Activated CD4-positive, CD25-positive, alpha-beta regulatory T cell treated with anti-CD3 and anti-CD28 coated beads, Interleukin-2, amount 50 U/mL, for 72 hours (primary cell): ENCODE data around the gene GALNT8.
"Not testable (repeated sequence)": the region's sequence is repeated elsewhere in the genome, so short reads cannot be mapped to it uniquely, and the experiment has no call there.

Source experiments
- DNase-seq: peaks from one replicate; pipeline ENCODE4 v3.0.0; 2021

Gene GALNT8

GRCh38 chr12:4744709-4745108, 24.5 kb downstream of the GALNT8 start:
- DNase-seq = no peak

GRCh38 chr12:4745249-4745648, 25.0 kb downstream of the GALNT8 start:
- no peak for DNase-seq

GRCh38 chr12:4751654-4752053, 31.5 kb downstream of the GALNT8 start:
- not testable (repeated sequence) for DNase-seq

GRCh38 chr12:4762773-4763172, 42.6 kb downstream of the GALNT8 start:
- DNase-seq = no peak

GRCh38 chr12:4763549-4763948, 43.3 kb downstream of the GALNT8 start:
- no peak for DNase-seq

- no peak for DNase-seq
Measured at GRCh38 chr12:4766445-4766844, 46.2 kb downstream of the GALNT8 start.

GRCh38 chr12:4767186-4767585, 47.0 kb downstream of the GALNT8 start:
- DNase-seq = no peak

- DNase-seq = no peak
Measured at GRCh38 chr12:4768341-4768740, 48.1 kb downstream of the GALNT8 start.

GRCh38 chr12:4769073-4769472, 48.9 kb downstream of the GALNT8 start:
- no peak for DNase-seq

- no peak for DNase-seq
Measured at GRCh38 chr12:4771172-4771959, 51.2 kb downstream of the GALNT8 start.

- no peak for DNase-seq
Measured at GRCh38 chr12:4771960-4772566, 51.9 kb downstream of the GALNT8 start.

GRCh38 chr12:4775936-4776335, 55.7 kb downstream of the GALNT8 start:
- DNase-seq = no peak

GRCh38 chr12:4779749-4780148, 59.5 kb downstream of the GALNT8 start:
- DNase-seq = no peak

- no peak for DNase-seq
Measured at GRCh38 chr12:4780641-4781611, 60.7 kb downstream of the GALNT8 start.

- DNase-seq = no peak
Measured at GRCh38 chr12:4784404-4785054, 64.3 kb downstream of the GALNT8 start.

GRCh38 chr12:4786795-4787194, 66.6 kb downstream of the GALNT8 start:
- no peak for DNase-seq

GRCh38 chr12:4787965-4788364, 67.8 kb downstream of the GALNT8 start:
- no peak for DNase-seq

- no peak for DNase-seq
Measured at GRCh38 chr12:4789776-4790175, 69.6 kb downstream of the GALNT8 start.

- no peak for DNase-seq
Measured at GRCh38 chr12:4791497-4791896, 71.3 kb downstream of the GALNT8 start.

- no peak for DNase-seq
Measured at GRCh38 chr12:4794491-4794890, 74.3 kb downstream of the GALNT8 start.

- DNase-seq = no peak
Measured at GRCh38 chr12:4796216-4796615, 76.0 kb downstream of the GALNT8 start.

GRCh38 chr12:4796694-4797482, 76.7 kb downstream of the GALNT8 start:
- DNase-seq = no peak
